NCI-H2029 treated with DMSO at 0.1 percent for 48 hours (cell line): ENCODE data around the gene ROR1.
"Not testable (repeated sequence)": the region's sequence is repeated elsewhere in the genome, so short reads cannot be mapped to it uniquely, and the experiment has no call there.

ENCODE experiments used
- DNase-seq: peaks from one replicate; lab custom pipeline; 2025; lab: John Stamatoyannopoulos, UW

ROR1 gene

DNA sequence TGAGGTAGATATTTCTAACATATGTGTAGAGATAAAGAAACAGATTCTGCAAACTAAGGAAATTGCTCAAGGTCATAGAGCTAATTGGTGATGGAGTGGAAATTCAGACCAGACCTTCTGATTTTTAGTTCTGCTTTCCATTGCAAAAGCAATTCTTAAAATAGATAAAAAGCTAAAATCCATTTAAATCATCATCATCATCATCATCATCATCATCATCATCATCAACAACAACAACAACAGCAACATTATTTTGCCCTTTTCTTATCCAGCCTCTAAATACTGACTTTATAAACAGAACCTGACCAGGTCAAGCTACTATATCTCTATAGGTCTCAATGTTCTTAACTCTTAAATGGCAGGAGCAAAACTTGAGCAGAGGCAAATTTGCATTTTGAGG lies 14.0 kb upstream of the ROR1 start:
- DNase-seq = no peak

DNA sequence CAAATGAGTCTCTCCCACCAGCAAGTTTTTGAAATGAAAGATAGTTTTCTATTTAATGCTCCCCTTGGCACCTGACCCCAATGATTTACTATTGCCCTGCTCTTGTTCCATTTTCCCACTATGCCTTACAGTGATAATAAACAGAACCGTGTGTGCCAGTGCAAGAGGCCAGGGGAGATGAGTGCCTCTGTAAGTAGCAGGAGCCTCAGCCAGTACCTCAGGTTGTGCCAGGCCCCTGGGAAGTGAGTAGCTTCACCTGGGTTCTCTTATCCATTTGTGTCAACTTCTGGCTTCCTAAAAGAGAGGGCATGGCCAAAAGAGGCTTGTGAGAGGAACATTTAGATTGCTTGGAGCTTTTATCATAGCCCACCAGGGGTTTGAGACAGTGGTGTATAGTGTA lies 3.4 kb upstream of the ROR1 start:
- DNase-seq = no peak

DNA sequence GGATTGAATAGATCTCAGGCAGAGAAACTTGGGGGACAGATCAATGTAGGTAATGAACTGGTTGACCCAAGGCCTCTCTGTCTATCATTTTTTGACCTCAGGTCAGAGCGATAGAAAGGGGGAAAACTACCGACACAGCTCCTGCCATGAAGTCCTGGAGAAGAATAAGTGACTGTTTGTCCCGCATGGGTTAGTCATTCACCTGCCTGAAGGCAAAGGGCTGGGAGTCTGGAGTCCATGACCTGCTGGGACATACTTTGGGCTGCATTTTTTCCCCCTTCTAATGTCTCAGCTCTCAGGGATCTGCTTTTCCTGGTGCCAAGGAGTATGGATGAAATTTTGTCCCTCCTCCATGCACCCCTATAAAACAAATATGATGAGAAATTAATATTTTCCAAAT lies 1.6 kb upstream of the ROR1 start:
- no peak for DNase-seq

DNA sequence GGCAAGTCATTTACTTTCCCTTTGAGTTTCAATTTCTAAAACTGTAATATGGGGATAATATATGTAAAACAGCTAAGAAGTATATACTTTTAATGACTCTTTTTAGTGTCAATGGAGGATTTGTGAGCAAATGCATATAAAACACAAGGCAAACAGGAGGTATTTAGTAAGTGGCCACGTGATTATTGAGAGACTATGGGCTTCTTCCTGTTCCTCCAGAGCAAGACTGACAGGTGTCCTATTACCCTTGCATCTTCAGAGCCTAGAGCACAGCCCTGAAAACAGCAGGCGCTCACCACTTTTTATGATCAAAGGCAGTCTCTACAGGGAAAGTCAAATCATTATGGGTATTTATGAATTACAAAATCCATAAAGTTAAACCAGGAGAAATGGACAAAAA lies 941 bp upstream of the ROR1 start:
- peak; percentile 43 for DNase-seq

DNA sequence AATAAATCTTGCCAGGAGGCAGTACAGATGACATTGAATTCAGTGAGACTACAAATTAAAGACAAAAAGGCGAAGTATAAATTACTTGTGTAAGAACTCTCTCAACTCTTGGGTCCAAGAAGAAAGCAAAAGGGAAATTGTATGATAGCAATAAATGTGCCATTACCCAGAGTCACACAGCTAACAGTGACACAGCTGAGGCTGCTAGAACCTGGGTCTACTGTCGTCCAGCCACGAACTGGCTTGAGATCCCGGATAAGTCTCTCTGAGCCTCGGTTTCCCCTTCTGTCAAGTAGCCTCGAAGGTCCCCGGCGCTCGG lies 362 bp upstream of the ROR1 start:
- DNase-seq = no peak

DNA sequence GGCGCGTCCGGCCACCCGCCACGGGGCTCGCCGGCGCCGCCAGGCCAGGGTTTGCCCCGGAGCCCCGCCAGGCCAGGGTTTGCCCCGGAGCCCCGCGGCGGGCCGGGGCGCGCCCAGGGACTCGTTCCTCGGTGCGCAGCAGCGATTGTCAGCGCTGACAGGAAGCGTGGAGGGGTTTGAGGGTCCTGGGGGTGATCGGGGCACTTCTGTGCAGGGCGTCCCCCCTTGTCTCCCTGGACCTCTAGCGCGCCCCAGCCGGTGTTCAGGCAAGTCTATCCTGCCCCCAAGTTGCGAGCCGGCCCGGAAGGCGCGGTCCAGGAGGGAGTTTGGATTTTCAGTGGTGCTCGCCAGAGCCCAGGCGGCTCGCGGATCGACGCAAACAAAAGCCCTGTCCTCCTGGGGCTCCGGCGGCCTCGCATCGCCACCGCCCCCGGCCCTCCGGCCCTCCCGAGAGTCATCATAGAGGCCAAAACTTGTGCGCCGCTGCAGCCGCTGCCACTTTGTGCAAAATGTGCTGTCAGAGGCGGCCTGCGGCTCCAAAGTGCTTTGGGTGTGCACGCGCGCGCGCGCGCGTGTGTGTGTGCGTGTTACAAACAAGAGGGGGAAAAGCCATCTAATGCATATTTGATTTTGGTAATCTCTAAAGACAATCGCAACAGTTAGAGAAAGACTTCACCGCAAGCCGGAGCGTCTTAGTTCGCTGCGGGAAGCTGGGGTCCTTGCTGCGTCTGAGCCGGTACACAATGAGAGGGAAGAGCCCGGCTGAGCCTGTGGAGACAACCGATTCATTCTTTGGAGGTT lies 1.0 kb downstream of the ROR1 start:
- peak; percentile 48 for DNase-seq

DNA sequence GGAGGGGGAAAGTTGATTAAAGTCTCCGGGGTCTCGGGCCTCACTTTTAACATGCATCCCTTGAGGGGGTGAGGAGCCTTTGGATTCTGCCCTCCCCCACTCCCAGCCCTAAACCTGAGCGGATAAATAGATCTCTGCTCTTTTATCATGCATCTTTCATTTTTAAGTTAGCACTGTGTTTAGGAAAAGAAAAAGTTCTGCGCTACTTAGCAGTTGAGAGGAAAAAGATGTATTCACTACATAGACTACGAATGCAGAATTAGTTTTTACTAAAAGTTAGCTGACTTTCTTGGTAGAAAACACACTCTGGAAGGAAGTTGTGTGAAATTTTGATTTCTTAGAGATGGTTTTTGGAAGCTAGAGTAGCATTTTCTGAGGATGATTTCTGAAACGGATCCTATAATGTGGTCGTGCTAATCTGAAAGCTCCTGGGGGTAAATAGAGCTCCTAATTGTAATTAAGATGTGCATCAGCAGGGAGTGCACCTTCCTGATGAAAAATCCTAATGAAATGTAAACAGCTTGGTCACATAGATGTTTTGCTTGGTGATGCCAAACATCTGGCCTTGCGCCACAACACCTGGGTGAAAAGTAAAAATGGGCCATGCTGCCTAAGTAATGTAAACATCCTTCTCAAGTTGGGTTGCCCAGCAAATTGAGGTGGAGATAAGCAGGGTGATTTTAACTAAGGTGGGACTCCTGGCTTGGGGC lies 1.8 kb downstream of the ROR1 start:
- peak; percentile 23 for DNase-seq

DNA sequence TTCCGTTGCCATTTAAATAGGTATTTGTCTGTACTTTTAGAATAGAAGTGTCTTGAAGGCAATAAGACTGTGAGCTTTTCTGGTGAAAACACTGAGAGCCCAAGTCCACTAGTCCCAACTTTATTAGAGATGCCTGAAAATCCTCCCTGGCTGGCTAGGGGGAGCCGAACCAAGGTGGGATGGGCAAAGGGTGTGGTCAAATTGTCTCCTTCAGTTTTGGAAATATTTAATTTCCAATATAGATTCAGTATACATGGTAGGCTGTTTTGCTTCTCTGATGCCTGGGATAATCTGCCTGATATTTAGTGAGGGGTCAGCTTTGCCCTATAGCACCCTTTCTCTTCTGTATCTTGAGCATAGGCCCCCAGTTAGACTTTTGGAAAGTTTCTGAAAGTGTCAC lies 3.5 kb downstream of the ROR1 start:
- no peak for DNase-seq

DNA sequence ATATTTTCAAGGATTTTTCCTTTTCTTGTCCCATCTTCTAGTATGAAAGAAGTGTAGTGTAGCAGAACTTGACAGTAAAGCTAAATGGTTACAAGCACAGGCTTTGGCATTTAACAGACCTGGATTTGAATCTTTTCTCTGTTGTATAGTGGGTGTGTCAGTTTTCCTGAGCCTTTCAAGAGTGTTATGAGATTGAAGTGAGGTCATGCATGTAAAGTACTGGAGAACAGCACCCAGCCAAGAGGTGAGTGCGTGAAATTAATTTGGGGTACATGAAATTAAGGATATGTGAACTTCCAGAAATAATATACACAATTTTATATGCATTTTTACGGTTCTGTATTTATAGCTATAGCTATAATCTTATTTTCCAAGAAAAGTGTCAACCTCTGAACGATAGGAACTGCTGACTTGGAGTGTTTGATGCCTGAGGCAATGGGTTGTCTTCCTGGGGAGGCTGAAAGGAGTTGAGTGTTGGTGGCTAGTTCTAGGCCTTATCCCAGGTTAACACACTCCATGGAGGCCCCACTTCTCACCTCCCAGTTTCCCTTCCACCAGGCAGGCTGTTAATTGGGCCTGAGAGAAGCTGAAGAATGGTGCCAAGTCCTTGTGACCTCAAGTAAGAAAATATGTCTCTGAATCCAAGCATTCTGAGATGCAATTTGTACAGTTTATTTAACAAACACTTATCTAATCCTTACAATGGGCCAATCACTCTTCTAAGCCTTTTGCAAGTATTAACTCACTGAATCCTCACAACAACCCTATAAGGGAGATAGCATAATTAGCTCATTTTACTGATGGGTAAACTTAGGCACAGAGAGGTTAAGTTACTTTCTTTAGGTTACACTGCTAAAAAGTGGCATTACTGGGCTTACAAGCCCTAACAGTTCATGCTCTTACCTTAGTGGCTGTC lies 4.4 kb downstream of the ROR1 start:
- DNase-seq = peak; percentile 26

DNA sequence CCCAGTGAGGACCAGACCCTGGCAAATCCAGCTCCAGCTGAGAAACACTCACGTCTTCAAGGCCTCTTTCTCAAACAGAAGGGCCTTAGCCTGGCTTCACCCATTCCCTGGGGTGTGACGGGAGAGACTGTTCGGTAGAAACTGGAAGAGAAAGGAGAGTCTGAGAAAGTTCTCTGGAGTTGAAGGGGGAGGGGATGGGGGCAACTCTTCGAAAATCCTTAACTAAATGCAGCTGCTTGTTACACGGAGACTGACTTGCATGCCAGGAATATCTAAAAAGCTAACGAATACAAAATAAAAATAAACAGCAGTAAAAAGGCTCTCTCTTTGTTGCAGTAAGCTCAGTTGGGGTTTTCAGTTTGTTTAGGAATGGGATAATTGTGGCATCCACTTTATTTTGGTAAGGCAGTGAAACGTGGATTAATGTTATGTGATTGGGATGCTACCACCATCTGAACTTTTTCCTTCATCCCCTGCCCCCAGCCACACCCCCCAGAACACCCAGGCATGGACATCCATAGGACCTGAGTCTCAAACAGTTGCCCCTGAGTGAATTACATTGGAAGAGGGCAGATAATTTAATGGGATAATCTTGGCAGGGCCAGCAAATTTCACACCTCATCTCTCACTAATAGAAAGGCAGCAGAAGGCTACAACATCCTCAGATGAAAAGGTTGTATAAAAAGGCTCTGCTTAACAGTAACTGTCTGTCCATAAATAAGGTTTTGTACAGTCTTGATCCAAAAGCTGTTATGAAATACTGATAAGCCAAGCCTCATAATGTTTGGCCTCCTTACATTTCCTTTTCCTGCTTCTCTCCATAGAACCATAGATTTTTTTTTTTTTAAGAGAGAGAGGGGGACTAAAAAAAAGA lies 5.8 kb downstream of the ROR1 start:
- no peak for DNase-seq

DNA sequence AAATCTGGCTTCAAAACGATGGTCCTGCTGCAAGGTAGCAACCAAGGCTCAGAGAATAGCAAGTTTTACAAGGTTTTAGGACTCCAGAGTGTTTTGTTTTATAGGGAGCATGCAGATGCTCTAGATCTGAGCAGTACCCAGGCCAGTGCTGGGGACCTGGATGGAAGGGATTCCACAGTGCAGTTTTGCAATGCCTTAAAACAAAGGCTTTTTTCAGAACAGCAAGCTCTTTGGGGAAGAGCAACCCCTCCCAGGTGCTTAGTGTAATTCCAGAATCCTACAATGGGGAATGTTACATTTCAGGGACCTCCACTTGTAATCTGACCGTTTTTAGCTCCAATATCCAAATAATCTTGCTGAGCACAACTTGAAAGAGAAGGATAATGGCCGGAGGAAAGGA lies 6.7 kb downstream of the ROR1 start:
- no peak for DNase-seq

DNA sequence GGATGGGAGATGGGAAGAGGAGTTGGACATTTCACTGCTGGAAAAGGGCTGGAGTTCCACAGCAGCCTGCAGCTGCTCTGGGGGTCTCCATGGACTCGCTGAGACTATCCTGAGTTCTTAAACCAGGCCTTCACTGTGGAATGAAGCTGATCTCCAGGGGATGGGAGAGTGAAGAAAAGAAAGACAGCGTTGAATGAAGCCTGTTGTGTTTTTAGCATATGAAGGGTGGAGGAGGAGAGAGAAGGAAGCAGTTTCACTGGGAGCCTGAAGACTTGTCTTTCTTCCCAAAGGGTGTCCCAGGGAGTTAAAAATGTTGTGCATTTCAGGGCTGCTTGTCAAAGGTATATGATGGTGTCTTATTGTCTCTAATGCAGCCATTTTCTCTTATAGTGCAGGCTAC lies 9.2 kb downstream of the ROR1 start:
- DNase-seq = no peak

DNA sequence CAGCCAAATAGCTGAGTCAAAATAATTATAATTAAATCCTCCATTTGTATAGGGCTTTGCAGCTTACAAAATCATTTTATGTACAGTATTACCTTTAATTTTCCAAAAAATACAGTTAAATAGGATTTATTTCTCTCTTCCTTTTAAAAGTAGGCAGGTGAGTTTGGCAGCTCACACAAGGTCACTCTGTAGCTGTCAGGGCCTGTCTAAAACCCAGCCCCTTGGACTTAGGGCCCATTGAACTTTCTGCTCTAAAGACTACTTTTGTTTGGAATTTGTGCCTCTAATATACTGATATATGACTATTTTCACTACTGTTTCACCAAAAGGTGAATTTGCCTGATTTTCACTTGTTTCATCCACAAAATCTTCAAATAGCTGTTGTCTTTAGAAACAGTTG lies 10.3 kb downstream of the ROR1 start:
- DNase-seq = no peak

DNA sequence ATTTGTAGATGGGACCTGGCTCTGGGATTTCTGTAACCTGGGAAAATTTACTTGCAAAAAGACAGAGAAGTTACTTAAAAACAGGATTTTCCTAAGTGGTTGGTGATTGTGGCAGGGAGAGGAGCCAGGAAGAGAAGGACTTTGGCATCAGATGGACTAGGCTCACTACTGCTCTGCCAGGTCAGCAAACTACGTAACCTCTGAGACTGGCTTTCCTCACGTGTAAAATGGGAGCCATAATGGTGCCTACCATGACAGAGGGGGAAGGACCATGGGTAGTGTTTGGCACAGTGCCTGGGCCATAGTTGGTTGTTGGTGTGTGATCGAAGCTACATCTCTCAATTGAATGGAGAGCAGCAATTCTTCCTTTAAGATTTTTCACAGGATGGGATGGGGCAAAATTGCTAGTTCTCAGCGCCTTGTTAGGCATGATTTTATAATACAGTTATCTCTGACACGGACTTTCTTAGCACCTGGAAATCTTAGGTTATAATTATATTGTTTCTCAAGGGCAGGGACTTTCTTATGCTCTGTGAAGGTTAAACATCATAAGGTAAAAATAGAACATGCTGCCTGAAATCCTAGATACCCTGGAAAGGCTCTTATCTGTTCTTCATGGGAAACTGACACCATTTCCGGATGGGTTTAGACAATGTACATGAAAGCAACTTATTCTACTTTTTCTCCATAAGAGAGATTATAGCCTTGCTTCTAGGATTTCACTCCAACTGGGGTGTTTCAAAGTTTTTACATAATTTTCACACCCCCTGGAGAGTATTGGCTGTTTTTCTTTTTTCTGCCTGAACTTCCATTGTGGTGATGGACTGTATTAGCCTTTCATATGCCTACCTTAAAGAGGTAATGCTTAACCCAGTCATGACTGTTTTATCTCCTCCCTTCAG lies 10.9 kb downstream of the ROR1 start:
- DNase-seq = no peak

DNA sequence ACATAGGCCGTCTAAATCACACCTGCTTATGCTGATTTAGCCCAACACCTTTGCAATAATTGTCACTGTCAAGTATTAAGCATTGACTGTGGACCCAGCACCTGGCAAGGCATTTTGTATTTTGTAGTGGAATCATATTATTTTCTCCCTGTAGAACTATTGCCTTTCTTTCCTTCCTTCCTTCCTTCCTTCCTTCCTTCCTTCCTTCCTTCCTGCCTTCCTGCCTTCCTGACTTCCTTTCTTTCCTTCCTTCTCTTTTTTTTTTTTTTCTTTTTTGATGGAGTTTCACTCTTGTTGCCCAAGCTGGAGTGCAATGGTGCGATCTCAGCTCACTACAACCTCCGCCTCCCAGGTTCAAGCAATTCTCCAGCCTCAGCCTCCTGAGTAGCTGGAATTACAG lies 13.5 kb downstream of the ROR1 start:
- not testable (repeated sequence) for DNase-seq

DNA sequence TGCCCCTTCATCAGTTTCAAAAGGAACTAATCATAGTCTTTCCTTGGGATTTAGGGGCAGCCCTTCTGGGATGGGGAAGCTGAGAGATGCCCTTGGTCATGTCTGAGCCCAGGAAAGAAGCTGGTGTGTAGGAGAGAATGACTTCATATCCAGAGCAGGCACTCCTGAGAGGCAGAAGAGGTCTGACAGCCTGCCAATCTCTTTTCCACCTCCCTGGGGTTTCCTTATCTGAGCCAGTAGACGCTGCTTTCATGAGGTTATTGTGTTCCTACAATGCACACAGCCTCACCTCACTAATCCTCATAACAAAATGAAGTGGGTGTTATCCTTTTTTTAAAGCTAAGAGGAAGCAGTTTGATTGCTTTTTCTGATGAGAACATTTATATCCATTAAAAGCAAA lies 14.1 kb downstream of the ROR1 start:
- peak; percentile 96 for DNase-seq

DNA sequence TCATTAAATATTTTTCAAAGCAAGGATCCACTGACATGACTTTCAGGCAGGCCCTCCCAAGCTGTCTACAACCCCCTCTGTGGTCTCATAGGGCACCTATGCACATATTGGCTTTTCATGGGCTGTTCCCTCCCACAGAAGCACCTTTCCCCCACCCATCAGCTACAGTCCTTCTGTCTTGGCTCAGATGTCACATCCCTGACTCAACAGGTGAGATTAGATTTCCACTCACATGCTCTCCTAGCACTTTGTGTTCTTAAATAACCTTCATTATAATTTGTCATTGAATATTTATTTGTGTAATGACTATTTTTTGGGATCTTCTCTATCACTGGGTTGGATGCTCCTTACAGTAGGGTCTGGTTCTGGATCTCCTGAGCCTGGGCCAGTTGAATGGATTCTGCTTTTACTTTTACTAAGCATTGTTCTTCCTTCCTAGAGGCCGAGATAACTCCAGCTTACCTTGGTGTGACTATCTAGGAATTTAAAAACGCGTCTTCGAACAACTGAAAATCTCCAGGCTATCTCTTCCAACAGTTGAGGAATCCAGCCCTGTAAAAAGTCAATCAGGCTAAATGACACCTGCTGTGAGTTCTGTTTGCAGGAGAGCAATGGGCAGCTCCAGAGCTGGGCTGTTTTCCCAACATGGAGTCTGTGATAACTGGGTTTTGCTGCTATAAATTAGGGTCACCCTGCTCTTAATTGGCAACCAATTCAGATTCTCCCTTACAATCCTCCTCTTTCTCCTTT lies 16.2 kb downstream of the ROR1 start:
- DNase-seq = peak; percentile 88

DNA sequence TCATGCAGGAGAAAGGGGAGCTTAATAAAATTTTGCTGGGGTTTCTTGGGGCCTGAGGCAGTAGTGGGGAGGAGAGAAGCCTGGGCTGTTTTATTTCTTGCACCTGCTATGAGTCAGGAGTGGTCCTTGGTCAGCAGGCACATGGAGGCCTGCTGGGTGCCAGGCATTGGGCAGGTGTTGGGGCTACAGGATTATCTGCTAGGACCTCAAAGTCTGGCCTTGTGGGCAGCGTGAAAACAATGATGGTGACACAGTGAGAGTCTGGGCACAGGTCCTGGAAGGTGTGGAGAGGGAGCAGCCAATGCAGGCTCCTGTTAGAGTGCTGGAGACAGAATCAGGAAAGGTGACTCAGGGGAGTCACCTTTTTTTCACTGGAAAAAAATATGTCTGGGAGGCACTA lies 17.2 kb downstream of the ROR1 start:
- peak; percentile 23 for DNase-seq

DNA sequence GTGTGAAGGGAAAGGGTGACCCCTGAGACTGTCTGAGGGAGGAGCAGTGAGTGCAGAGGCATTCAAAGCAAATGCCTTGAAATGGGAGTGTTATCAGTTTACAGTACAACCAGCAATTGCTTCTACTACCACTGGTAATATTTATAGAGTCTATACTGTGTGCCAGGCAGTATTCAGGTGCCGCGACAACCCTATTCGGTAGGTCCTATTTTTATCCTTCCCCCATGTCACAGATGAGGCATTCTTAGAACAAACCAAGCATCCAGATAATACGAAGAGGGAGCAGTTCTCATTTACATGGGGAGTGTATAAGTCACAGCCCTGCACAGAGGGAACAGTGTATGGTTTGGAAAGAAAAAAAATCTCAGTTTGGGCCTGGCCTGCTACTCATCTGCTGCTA lies 18.3 kb downstream of the ROR1 start:
- DNase-seq = no peak

DNA sequence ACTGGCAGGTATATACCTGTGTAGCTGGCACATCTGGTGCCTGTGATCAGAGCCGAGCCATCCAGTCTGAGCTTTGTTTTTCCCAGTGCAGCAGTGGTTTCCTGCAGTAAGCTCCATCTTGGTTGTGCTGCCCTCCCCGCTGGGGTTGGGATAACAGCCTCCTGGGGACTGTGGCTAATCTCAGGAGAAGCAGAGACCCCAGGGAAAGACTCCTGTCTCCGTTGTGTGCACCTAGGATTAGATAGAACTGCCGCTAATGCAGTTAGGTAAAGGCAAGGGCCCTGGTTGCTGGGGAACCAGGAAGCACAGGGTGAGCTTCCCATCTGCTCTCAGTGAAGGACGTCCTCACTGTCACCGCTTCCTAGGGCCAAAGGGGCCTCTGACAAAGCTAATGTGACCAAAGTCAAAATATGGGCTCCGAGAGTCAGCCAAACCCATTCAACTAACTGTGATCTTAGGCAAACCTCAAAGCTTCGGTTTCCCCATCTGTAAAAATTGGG lies 20.0 kb downstream of the ROR1 start:
- no peak for DNase-seq
